T-cell (primary cell): ENCODE data around the gene MYADML2. TPM values are rescaled to one million over a fixed set of nuclear protein-coding genes. Genes with fewer than 3 reads are reported as not detected.
A peak's percentile ranks its signal among the peaks of the same experiment; 100 is the strongest.
"Not testable (repeated sequence)": the region's sequence is repeated elsewhere in the genome, so short reads cannot be mapped to it uniquely, and the experiment has no call there.

Source experiments
- ATAC-seq, 4 experiments: fragments of 200-7000 bp in 3 of 4; fragments of 150-1000 bp in 1 of 4; cut with Tn5 transposase; replicated peaks in 1 of 4; 1 replicate in 3 of 4; 2 replicates in 1 of 4; pipeline ENCODE4 v1.10.0; 2021; ENCODE audit warnings: moderate library complexity in 3 of 4, mild to moderate bottlenecking in 2 of 4, moderate number of reproducible peaks in 1 of 4
- CTCF ChIA-PET, 2 donors: fragments of 300-600 bp; sonication (Branson Sonifier 250); formaldehyde crosslinking; loops; one replicate each; lab custom pipeline; 2022; ENCODE audit warnings: antibody characterized with exemption in 2 of 2; lab: Charles Lee
- POLR2A ChIA-PET, 2 donors: fragments of 300-600 bp; sonication (Branson Sonifier 250); formaldehyde crosslinking; loops; one replicate each; lab custom pipeline; 2022; ENCODE audit warnings: antibody characterized with exemption in 2 of 2; lab: Charles Lee
- DNase-seq, 35 experiments: peaks; one replicate each; pipeline versions ENCODE4 v3.0.0 to v3.0.0-alpha.2; 2013 to 2023
- H3K27ac ChIP-seq: one replicate; pipeline ENCODE4 v1.5.1; 2013; ENCODE audit warnings: low read length
- H3K27me3 ChIP-seq, 2 experiments: replicated peaks in 1 of 2; 1 replicate in 1 of 2; 2 replicates in 1 of 2; pipeline versions ENCODE4 v1.6.1 to v1.7.0; 2013; ENCODE audit warnings: low read length in 1 of 2, mixed read lengths in 1 of 2; ENCODE audit not compliant: control insufficient read depth in 2 of 2, insufficient read depth in 2 of 2; ENCODE audit errors: extremely low read depth in 1 of 2
- H3K36me3 ChIP-seq, 2 donors: 1 replicate in 1 of 2; 2 replicates in 1 of 2; pipeline versions ENCODE4 v1.6.1 to v1.7.0; 2013; ENCODE audit warnings: low read length in 1 of 2; ENCODE audit not compliant: control insufficient read depth in 2 of 2, insufficient read depth in 1 of 2; ENCODE audit errors: extremely low read depth in 1 of 2
- H3K4me1 ChIP-seq, 2 experiments: 1 replicate in 1 of 2; 2 replicates in 1 of 2; pipeline versions ENCODE4 v1.6.1 to v1.7.0; 2013; ENCODE audit warnings: low read length in 2 of 2, mixed read lengths in 1 of 2; ENCODE audit not compliant: insufficient read depth in 2 of 2, control insufficient read depth in 1 of 2; ENCODE audit errors: extremely low read depth in 1 of 2
- H3K4me3 ChIP-seq, 2 donors: 1 replicate in 1 of 2; 2 replicates in 1 of 2; pipeline versions ENCODE4 v1.5.1 to v1.7.0; 2013; ENCODE audit warnings: mild to moderate bottlenecking in 2 of 2, low read length in 1 of 2, moderate library complexity in 1 of 2; ENCODE audit not compliant: control insufficient read depth in 1 of 2; ENCODE audit errors: extremely low read depth in 1 of 2
- H3K9me3 ChIP-seq: 2 replicates; pipeline ENCODE4 v1.7.0; 2013
- H3K27ac Mint-ChIP-seq, 2 donors: one replicate each; pipeline ENCODE4 v1.8.0; 2020 to 2021; ENCODE audit warnings: mild to moderate bottlenecking in 2 of 2, mixed read lengths in 2 of 2
- H3K27me3 Mint-ChIP-seq, 2 donors: one replicate each; pipeline ENCODE4 v1.8.0; 2021 to 2022; ENCODE audit warnings: mixed read lengths in 2 of 2
- H3K36me3 Mint-ChIP-seq: one replicate; pipeline ENCODE4 v1.8.0; 2021; ENCODE audit warnings: mixed read lengths
- H3K4me1 Mint-ChIP-seq, 3 donors: one replicate each; pipeline ENCODE4 v1.8.0; 2020 to 2022; ENCODE audit warnings: mixed read lengths in 3 of 3, mild to moderate bottlenecking in 1 of 3
- H3K4me3 Mint-ChIP-seq, 3 donors: one replicate each; pipeline ENCODE4 v1.8.0; 2020 to 2022; ENCODE audit warnings: mild to moderate bottlenecking in 3 of 3, mixed read lengths in 3 of 3, moderate library complexity in 3 of 3
- H3K9me3 Mint-ChIP-seq, 3 donors: one replicate each; pipeline ENCODE4 v1.8.0; 2020 to 2022; ENCODE audit warnings: mixed read lengths in 3 of 3
- WGBS: methylation state at CpG from one replicate; pipeline ENCODE4 v1.1.5; 2013; ENCODE audit warnings: missing lambda C conversion rate; ENCODE audit not compliant: insufficient coverage; 5-methylcytosine and 5-hydroxymethylcytosine counted together
- total RNA-seq, 35 experiments: library from RNA in 6 of 35; stranded (reverse) in 6 of 35; fragments of 120-200 nt in 1 of 35; gene quantifications; one replicate each; pipeline versions ENCODE4 v1.2.1 to v1.2.4 and lab custom pipeline; 2013 to 2026

MYADML2 gene
- total RNA-seq, 5 donors from 2014 or later (not counting 1 experiment from before 2014, with no cell fraction given) = not detected

DNA sequence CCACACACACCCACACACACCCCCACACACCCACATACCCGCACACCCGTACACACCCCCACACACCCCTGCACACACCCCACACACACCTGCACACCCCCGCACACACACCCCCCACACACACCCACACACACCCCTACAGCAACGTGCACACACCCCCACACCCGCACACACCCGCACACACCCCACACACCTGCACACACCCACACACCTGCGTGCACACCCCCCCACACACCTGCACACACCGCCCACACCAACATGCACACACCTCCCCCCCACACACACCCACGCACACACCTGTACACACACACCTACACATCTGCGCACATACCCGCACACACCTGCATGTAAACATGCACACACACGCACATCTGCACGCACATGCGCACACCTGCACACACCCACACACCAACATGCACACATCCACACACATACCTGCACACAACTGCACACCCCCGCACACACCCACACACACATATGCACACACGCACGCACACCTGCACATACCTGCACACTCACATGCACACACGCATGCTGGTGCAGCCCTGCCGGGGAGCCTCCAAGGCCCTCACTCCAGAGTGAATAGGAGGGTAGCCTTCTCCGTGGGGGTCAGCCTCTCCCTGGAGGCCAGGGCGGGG lies 37.9 kb upstream of the MYADML2 start:
- H3K36me3 ChIP-seq = peaks cover 28 to 37% of the 10 kb centered on the region in 2 donors
- H3K27me3 Mint-ChIP-seq = no peaks in the 10 kb centered on the region
- ChIA-PET POLR2A (interaction anchor here in 1 of 2 donors (0.6 kb wide), 1 partner anchor 1837 kb away, joined by 11 read pairs; no protein-coding TSS in a partner anchor), CTCF (no interaction called here)
- no peak overlapping the region for H3K27ac Mint-ChIP-seq
- no peaks in the 10 kb centered on the region for H3K27me3 ChIP-seq
- H3K4me1 Mint-ChIP-seq = peaks cover 16 to 24% (median 24%) of the 10 kb centered on the region in 3 donors
- ATAC-seq = no peak
- no peak overlapping the region for H3K4me3 Mint-ChIP-seq
- H3K4me1 ChIP-seq = peaks cover 10 to 22% of the 10 kb centered on the region in 2 experiments
- DNase-seq = no peak
- no peak overlapping the region for H3K4me3 ChIP-seq
- no peak overlapping the region for H3K27ac ChIP-seq
- H3K9me3 Mint-ChIP-seq = no peaks in the 10 kb centered on the region
- 91% methylated on average over 11 of the region's 21 CpGs for WGBS
- H3K36me3 Mint-ChIP-seq = peaks cover 14% of the 10 kb centered on the region
- H3K9me3 ChIP-seq = no peaks in the 10 kb centered on the region

DNA sequence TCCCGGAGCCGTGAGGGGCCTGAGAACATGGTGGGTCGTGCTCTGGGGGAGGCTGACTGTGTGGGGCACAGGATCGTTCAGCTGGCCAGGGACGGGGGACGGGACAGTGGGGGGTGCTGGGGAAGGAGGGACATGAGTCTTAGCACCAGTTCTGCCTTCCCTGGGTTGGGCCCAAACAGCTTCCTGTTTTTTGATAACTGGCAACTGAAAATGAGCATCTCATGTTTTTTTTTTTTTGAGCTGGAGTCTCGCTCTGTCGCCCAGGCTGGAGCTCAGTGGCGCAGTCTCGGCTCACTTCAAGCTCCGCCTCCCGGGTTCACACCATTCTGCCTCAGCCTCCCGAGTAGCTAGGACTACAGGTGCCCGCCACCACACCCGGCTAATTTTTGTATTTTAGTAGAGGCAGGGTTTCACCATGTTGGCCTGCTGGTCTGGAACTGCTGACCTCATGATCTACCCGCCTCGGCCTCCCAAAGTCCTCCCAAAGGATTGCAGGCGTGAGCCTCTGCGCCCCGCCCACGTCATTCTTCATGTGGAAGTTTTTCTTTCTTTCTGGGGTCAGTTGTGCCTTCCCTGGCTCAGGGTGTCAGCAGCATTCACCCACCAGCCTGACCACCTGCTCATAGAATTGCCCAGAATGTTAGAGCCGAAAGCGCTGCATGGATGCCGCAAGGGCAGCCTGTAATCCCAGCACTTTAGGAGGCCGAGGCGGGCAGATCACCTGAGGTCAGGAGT lies 36.8 kb upstream of the MYADML2 start:
- H3K4me1 ChIP-seq = peaks cover 10 to 29% of the 10 kb centered on the region in 2 experiments
- H3K36me3 ChIP-seq = peaks cover 27 to 37% of the 10 kb centered on the region in 2 donors
- ATAC-seq (no peak), DNase-seq (no peak)
- H3K4me3 ChIP-seq = no peak overlapping the region
- no peaks in the 10 kb centered on the region for H3K9me3 ChIP-seq
- WGBS = 97% methylated on average over 19 of the region's 26 CpGs
- Mint-ChIP-seq H3K4me1 (peaks cover 25 to 35% (median 34%) of the 10 kb centered on the region in 3 donors), H3K27ac (no peak overlapping the region), H3K4me3 (no peak overlapping the region), H3K27me3 (no peaks in the 10 kb centered on the region), H3K9me3 (no peaks in the 10 kb centered on the region), H3K36me3 (peaks cover 20% of the 10 kb centered on the region)
- H3K27ac ChIP-seq = no peak overlapping the region
- CTCF ChIA-PET = interaction anchor here in 1 of 2 donors (0.5 kb wide), 1 partner anchor 9 kb away, joined by 3 read pairs; no protein-coding TSS in a partner anchor
- no peaks in the 10 kb centered on the region for H3K27me3 ChIP-seq
- POLR2A ChIA-PET = interaction anchor here in 1 of 2 donors (0.6 kb wide), 1 partner anchor 468 kb away, joined by 3 read pairs; no protein-coding TSS in a partner anchor

DNA sequence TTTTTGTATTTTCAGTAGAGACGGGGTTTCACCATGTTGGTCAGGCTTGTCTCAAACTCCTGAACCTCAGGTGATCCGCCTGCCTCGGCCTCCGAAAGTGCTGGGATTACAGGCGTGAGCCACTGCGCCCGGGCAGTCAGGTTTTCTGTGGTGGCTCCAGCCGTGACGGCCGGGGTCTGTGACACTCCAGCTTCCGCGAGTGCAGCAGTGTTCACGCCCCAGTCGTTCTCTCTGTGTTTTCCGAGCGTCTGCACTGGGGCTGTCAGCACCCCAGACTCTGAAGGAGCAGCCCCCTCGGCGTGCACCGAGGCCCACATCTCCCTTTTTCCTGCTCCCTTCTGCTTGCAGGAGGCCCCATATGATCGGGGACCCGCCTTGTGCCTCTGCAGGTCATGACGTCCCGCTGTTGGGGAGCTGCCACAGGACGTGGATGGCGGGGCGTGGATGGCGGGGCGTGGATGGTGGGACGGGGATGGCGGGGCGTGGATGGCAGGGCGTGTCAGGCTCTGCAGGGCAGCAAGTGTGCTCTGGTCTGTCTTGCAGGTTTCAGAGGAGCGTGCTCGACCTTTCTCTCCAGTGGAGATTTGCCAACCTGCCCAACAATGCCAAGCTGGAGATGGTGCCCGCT lies 36.1 kb upstream of the MYADML2 start:
- Histone ChIP-seq H3K9me3 (no peaks in the 10 kb centered on the region), H3K36me3 (peaks cover 27 to 37% of the 10 kb centered on the region in 2 donors), H3K4me1 (peaks cover 14 to 36% of the 10 kb centered on the region in 2 experiments), H3K27ac (no peak overlapping the region), H3K27me3 (no peaks in the 10 kb centered on the region), H3K4me3 (no peak overlapping the region)
- no peaks in the 10 kb centered on the region for H3K27me3 Mint-ChIP-seq
- H3K4me1 Mint-ChIP-seq = peaks cover 27 to 39% (median 39%) of the 10 kb centered on the region in 3 donors
- H3K4me3 Mint-ChIP-seq = no peak overlapping the region
- H3K27ac Mint-ChIP-seq = no peak overlapping the region
- no peaks in the 10 kb centered on the region for H3K9me3 Mint-ChIP-seq
- ChIA-PET CTCF (interaction anchor here in 1 of 2 donors (0.5 kb wide), 1 partner anchor 9 kb away, joined by 3 read pairs; no protein-coding TSS in a partner anchor), POLR2A (no interaction called here)
- no peak for DNase-seq
- WGBS = 96% methylated on average over 32 of the region's 35 CpGs
- H3K36me3 Mint-ChIP-seq = peaks cover 20% of the 10 kb centered on the region
- no peak for ATAC-seq

DNA sequence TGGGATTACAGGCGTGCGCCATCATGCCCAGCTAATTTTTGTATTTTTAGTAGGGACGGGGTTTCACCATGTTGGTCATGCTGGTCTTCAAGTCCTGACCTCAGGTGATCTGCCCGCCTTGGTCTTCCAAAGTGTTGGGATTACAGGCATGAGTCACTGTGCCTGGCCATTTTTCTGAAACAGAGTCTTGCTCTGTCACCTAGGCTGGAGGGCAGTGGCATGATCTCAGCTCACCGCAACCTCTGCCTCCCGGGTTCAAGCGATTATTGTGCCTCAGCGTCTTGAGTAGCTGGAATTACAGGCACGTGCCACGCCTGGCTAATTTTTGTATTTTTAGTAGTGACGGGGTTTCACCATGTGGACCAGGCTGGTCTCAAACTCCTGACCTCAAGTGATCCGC lies 34.5 kb upstream of the MYADML2 start:
- Mint-ChIP-seq H3K4me1 (peaks cover 33 to 45% (median 44%) of the 10 kb centered on the region in 3 donors), H3K36me3 (peaks cover 16% of the 10 kb centered on the region)
- H3K9me3 Mint-ChIP-seq, H3K27me3 ChIP-seq, H3K4me3 Mint-ChIP-seq, CTCF ChIA-PET, H3K4me3 ChIP-seq, ATAC-seq, POLR2A ChIA-PET, DNase-seq, H3K27ac Mint-ChIP-seq, H3K27me3 Mint-ChIP-seq, H3K9me3 ChIP-seq, H3K27ac ChIP-seq: not testable (repeated sequence)
- WGBS = 98% methylated on average over 12 of the region's 12 CpGs
- H3K36me3 ChIP-seq = peaks cover 23 to 30% of the 10 kb centered on the region in 2 donors
- H3K4me1 ChIP-seq = peaks cover 18 to 45% of the 10 kb centered on the region in 2 experiments

DNA sequence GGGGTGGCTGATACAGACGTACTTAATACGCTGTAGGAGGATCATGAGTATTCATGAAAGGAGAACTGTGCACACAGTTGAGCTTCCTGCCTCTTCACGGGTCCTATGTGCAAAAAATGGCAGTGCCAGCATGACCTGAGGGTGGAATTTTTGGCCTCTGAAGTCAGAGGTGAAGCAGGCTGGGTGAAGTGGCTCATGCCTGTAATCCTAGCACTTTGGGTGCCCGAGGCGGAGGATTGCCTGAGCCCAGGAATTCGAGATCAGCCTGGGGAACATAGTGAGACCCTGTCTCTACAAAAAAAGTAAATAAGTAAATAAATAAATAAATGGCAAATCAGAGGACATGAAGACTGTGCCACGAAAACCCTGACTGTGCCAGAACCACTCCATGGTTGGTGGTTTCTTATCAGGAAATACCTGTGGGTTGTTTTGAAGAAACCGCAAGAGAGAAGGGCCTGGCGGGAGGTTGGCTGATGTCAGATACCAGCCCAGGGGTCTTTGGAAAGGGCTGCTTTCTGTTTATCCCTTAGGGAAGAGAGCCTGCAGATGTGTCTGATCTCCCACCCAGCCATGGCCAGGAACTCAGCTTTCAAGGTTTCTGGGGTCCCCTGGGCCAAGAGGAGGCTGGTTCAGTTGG lies 33.8 kb upstream of the MYADML2 start:
- peak overlapping the region in 1 of 3 donors; percentile 96 for H3K4me3 Mint-ChIP-seq

More for the DNA sequence above, 33.8 kb upstream of the MYADML2 start:
- Mint-ChIP-seq H3K27me3 (no peaks in the 10 kb centered on the region), H3K36me3 (peaks cover 13% of the 10 kb centered on the region), H3K9me3 (no peaks in the 10 kb centered on the region), H3K27ac (no peak overlapping the region), H3K4me1 (peaks cover 36 to 51% (median 51%) of the 10 kb centered on the region in 3 donors)
- ChIA-PET POLR2A (no interaction called here), CTCF (no interaction called here)
- Histone ChIP-seq H3K4me1 (peaks cover 19 to 49% of the 10 kb centered on the region in 2 experiments), H3K9me3 (no peaks in the 10 kb centered on the region), H3K27me3 (peaks cover 0 to 3% of the 10 kb centered on the region in 2 experiments), H3K27ac (no peak overlapping the region), H3K4me3 (no peak overlapping the region), H3K36me3 (peaks cover 20 to 25% of the 10 kb centered on the region in 2 donors)
- ATAC-seq (no peak), DNase-seq (peak in 1 of 35 experiments; percentile 35)
- 54% methylated on average over 7 of the region's 9 CpGs for WGBS
